GM19025 (cell line): ENCODE measurements around the gene CCDC86.

Experiments
- ATAC-seq: cut with Tn5 transposase; IDR thresholded peaks from one replicate; pipeline ENCODE4 v1.9.1; 2021; ENCODE audit warnings: mild to moderate bottlenecking, low read depth, moderate library complexity; ENCODE audit not compliant: unreplicated experiment

Gene CCDC86

GRCh38 chr11:60852117-60852981 lies 10.4 kb downstream of the CCDC86 start:
- ATAC-seq = no peak

GRCh38 chr11:60852982-60853950 lies 11.4 kb downstream of the CCDC86 start:
- ATAC-seq = no peak

- no peak for ATAC-seq
Observed at GRCh38 chr11:60854140-60854846, 12.4 kb downstream of the CCDC86 start.

GRCh38 chr11:60854847-60855725 lies 13.2 kb downstream of the CCDC86 start:
- ATAC-seq = no peak

GRCh38 chr11:60855726-60856633 lies 14.1 kb downstream of the CCDC86 start, which contains the start of gene PTGDR2:
Gene PTGDR2 (minus strand): TSS chr11:60855950. CDS start chr11:60853722, 2,228 bp downstream.
- ATAC-seq = no peak

GRCh38 chr11:60857378-60858232 lies 15.7 kb downstream of the CCDC86 start:
- no peak for ATAC-seq

- no peak for ATAC-seq
Observed at GRCh38 chr11:60858236-60858635, 16.3 kb downstream of the CCDC86 start.

GRCh38 chr11:60858731-60859464 lies 17.0 kb downstream of the CCDC86 start:
- no peak for ATAC-seq

GRCh38 chr11:60859616-60860250 lies 17.8 kb downstream of the CCDC86 start:
- ATAC-seq = no peak

GRCh38 chr11:60860943-60861342 lies 19.0 kb downstream of the CCDC86 start:
- ATAC-seq = no peak

- ATAC-seq = no peak
Observed at GRCh38 chr11:60862171-60862570, 20.3 kb downstream of the CCDC86 start.

- ATAC-seq = no peak
Observed at GRCh38 chr11:60863550-60864521, 21.9 kb downstream of the CCDC86 start.

GRCh38 chr11:60864856-60865513 lies 23.1 kb downstream of the CCDC86 start:
- ATAC-seq = no peak

GRCh38 chr11:60866911-60867870 lies 25.3 kb downstream of the CCDC86 start, which contains the start of gene ZP1:
Gene ZP1 (plus strand): TSS chr11:60867542. CDS start chr11:60867562, 20 bp downstream.
- no peak for ATAC-seq
